Measurements from ENCODE around the gene PALLD.

Gene PALLD

DNA sequence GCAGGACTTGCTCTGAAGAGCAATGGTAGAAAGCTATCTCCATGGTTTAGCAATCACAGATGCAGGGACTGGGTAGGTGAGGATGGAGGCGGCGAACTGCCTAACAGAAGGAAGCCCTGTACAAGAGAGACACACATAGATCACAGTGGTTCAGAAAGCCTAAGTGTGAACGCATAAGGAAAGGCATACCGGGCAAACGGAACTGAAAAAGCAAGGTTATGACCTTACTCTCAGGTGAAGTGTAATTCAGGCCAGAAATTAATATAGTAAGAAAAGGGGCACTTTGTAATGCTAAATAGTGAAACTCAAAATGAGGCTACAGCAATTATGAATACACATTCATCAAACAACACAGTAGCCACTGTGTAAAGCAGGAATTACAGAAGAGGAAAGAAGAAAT lies 126.6 kb downstream of the PALLD start:
- no peak for DNase-seq (ENCODE audit: low spot score)

DNA sequence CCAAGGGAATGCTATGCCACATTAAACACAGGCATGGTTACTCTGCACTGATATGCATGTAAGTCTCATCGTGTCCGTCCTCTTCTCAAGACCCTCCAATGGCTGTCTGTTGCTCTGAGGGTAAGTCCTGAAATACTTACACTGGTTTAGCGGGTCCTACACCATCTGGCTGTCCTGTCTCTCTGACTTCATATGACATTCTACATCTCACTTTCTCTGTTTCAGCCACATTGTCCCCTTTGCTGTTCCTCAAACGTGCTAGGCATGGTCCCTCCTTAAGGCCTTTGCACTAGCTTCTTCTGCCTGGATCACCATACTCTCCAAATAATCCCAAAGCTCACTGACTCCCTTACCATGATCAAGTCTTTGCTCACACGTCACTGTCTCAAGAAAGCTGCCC lies 131.4 kb downstream of the PALLD start:
- no peak for DNase-seq (ENCODE audit: low spot score)

DNA sequence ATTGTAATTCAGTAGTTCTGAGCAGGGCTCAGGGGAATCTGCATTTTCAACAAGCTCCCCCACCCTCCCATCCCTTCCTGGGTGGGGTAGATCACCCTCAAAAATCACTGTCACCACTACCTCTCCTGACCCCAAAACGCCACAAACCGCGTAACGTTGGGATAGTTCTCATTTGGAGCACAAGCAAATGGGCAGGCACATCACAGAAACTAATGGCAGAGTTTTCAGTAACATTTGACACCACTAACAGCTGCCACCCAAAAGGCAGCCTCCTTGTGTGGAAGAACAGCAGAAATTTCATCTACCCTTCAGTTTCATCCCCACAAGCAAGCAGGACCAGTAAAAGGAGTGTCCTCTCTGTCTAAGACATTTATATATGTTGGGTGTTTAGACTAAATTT lies 132.7 kb downstream of the PALLD start:
- no peak for DNase-seq (ENCODE audit: low spot score)

DNA sequence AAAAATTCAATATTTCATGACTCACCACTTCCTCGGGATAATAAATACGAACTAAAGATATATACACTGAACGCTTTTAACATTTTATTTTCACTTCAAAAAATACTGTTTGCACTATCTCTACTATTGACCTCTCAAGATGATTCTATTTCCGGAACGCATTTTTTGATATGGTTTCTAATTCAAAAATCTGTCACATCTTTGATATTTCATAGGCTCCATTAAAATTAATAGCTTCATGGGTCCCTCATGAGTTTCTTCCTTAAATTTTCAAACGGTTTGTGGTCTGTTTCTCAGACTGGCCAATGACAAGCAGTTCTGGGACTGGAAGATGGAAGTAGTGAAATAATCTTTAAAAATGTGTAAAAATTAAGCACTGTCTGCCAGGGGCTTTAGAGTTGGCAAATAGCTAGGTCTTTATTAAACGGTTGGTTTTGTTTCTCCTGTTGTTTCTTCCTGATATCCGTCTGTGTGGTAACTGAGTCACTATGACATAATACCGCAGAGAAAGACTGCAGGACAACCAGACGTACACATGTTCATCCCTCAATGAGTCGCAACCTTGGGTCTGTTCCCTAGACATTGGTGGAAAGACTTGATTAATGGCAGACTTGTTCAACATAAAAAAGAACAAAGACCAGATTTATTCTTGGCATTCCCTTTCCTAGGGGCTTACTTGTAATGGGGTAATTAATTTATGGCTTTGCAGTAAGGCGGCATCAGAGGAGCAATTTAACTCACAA lies 133.8 kb downstream of the PALLD start:
- no peak for DNase-seq (ENCODE audit: low spot score)

DNA sequence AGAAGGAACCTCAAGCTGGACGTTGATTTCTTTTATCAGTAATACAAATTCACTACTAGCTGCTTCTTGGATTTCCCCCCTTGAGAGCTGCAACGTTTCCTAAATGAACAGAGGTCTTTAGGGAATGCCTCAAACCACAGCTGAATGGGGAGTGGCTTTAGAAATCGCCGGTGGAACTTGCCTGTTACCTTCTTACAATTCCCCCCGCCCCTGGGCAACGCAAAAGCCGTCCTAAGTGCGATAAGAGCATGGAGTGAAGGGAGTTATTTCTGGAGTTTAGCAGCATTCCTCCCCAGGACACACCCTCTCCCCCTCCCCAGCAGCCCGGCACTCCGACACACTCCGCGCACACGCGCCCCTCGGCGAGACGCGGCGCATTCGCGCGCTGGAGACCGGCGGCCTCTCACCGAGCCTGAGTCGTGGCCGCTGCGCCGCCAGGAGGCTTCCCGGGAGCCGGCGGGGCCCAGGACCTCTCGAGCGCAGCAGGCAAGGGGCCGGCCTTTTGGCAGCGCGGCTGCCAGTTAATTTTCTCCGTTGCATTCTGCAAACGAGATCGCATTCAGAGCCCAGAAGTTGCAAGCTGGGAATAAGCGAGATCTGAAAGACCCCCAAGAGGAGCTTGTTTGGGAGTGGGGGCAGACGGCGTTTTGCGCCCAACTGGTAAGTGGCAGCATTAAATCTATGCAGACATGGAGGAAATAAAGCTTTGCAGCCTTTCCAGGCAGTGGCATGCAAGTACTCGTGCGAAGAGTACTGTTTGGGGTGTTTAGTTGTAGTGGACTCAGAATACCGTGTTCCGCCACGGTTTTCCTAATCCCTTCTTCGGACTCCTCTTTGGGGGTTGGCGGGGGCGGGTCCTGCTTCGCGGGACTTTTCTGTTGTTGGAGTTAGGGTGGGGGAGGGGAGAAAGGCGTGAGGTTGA lies 134.7 kb downstream of the PALLD start:
- DNase-seq (ENCODE audit: low spot score), result peak; percentile 60

DNA sequence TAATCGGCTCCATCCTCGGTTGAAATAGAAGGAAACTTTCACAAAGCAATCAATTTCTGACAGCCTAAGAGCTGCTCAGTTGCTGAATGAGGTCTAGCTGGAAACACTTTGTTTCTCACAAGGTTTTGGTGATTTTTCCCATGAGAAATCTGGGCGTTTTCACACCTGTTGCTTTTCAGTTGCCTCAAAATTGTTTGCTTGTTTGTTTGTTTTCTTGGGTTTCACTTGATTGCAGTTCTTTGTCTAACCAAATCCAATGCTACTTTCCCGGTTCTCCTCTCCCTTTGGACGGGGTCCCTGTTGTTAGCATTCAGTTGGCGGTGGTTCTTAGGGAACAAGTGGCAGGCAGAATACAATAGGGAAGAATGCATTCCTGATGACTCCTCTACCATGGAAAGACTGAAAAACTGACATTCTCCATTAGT lies 135.5 kb downstream of the PALLD start:
- no peak for DNase-seq (ENCODE audit: low spot score)

DNA sequence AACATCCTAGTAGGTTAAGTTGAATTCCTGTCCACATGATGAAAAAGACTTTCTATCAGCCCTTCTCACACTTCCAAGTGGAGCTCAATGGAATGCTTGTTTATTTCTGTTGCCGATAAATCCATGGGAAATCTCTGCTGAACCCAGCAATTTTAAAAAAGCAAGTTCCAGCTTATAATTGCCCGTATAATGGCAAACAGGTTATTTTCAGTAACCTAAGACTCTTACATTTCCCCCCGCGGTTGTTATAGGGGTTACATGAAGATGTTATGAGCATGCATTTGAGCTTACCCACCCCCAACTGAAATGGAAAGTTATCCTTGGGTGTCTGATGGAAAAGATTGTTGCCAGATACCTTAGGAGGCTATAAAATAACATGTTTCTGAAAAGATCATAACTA lies 136.2 kb downstream of the PALLD start:
- DNase-seq (ENCODE audit: low spot score), result no peak

DNA sequence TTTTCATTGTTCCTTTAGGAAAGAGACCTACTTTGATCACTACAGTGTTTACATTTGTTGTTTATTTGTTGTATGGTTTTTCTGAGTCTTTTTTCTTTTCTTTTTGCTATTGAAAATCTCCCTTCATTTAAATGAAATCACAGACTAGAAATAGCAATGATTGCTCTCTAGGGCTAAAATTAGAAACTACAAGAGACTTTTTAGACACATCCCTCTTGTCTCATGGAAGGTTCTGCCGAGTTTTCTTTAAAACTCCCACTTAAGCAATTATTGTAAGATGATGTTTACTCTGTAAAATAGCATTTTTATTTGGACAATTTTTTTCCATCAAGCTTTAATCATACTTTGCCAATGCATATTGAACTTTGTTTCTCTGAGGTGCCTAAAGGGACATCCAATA lies 136.6 kb downstream of the PALLD start:
- DNase-seq (ENCODE audit: low spot score), result no peak

DNA sequence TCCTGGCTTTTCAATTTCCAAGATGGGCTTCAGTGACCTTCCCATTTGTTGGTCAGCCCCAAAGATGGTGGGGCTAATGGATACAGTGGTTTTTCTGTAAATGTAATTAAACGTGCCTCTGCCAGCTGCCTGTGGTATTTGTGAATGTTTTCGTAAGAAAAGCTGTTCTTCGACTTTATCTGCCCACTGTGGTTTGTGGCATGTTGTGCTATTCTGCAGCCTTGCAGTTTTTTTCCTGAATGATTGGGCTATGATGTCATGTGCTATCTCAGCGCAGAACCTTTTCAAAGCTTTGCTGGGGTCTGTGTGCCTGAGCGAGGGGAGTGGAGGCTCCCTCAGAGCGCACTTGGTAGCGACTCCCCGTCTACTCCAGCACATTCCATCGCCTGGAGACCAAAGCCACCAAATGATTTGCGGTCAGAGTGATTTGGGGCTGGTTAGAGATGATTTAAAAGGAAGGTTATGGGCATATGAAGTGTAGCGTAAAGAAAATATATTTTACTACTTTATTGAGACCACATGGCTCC lies 137.5 kb downstream of the PALLD start:
- no peak for DNase-seq (ENCODE audit: low spot score)

DNA sequence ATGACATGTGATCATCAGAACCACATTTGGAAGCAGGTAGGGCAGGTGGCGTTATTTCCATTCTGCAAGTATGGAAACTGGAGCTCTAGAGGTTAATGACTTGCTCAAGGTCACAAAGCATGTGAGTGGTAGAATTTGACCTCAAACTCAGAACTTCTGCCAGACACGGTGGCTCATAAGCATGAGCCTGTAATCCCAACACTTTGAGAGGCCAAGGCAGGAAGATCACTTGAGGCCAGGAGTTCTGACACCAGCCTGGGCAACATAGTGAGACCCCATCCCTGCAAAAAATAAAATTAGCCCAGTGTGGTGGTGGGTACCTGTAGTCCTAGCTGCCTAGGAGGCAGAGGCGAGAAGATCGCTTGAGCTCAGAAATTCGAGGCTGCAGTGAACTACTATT lies 139.2 kb downstream of the PALLD start:
- no peak for DNase-seq (ENCODE audit: low spot score)

DNA sequence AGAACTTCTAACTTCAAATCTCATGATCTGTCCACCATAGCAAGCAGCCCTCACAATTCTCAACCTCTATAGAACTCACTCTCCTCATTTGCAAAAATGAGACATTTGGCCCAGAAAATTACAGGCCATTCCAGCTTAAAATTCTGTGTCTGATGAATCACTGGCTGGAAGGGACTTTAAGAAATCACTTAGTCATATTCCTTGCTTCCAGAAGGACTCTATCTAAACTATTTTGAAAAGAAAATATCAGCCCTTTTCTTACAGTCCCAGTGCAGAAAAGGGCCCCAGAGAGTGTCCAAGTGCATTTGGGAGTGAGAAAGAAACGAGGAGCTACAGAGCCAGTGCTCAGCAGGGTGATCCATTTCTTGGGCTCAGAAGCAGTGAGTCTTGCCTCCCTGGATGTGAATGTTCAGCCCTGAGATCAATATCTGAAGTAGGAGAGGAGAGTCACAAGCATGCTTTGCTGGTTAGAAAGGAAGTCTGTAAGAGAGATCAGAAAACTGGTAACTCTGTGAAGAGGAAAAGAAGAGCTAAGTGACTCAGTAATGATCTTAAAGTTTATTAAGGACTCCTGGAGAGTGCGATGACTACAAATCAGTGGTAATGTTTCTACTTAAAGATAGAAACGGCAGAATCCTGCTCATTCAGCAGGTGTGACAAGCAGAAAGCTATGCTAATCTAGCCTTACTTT lies 139.8 kb downstream of the PALLD start:
- no peak for DNase-seq (ENCODE audit: low spot score)

DNA sequence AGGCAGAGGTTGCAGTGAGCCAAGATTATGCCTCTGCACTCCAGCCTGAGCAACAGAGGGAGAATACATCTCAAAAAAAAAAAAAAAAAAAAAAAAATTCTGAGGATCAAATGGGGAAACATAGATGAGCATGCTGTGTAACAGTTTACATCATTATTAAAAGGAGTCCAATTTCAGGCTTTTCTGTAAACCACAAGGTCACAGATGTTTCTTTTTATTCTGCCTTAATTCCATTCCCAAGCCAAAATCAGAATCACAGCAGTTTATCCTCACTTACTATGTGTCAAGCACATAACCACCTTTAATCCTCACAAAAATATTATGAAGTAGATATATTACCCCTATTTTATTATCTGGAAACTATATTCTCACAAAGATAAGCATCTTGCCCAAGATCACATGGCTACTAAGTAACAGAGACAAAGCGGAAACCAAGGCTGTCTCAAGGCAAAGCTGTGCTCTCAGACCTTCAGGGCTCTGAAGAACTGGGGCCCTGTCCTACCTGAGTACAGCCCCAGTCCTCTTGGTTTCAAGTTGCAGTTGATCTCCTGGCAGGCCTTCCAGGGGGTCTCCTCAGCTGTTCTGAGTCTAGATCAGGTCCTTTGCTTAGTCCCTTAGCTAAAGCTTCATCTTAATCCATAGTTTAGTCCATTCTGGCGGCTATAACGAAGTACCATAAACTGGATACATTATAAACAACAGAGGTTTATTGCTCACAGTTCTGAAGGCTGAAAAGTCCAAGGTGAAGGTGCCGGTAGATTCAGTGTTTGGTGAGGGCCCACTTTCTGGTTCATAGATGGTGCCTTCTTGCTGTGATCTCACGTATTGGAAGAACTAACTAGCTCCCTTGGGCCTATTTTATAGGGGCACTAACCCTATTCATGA lies 141.3 kb downstream of the PALLD start:
- no peak for DNase-seq (ENCODE audit: low spot score)

DNA sequence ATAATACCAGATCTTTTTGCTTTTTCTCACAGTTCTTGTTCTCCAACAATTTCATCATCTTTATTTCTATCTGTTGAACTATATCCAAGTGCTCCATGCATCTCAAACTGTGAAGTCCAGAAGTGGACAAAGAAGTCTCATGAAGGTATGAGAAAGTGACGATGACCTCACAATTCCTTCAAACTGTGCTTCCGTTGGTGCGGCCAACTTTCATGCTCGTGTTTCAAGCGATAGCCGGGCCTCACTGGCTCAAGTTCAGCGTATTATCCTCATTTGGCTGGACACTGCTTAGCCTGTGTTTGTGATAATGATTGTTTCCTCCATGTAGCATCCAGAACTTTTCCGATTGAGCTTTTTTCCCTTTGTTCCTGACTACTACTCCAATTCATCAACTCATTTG lies 143.1 kb downstream of the PALLD start:
- no peak for DNase-seq (ENCODE audit: low spot score)

DNA sequence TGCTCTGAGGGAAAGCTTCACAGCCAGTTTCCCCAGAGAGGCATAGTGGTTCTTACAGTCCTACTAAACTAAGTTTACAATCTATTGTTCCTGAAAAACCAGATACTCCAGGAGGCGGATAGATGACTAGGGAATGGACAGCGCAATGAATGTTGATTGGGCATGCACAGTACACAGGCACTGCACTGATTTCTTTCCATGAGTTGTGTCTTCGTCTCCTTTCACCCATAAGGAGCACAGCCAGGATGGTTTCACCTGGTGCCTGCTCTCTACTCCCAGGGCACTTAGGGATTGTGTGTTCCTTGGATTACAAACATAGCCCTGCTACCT lies 144.9 kb downstream of the PALLD start:
- DNase-seq (ENCODE audit: low spot score), result no peak

DNA sequence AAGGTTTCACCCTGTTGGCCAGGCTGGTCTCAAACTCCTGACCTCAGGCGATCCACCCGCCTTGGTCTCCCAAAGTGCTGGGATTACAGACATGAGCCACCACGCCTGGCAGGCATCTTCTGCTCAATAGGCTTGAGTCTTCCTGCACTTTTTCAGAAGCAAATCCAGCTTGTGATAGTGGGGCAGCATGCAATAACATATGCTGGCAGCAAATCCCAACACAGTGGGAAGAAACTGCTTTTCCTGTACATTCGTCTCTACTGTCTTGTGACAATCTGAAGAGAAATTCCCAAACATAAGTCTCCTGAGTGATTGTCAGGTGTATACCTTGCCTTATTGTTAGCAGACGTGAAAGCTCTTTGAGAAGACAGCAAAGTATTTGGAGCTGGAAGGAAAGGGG lies 145.7 kb downstream of the PALLD start:
- no peak for DNase-seq (ENCODE audit: low spot score)

DNA sequence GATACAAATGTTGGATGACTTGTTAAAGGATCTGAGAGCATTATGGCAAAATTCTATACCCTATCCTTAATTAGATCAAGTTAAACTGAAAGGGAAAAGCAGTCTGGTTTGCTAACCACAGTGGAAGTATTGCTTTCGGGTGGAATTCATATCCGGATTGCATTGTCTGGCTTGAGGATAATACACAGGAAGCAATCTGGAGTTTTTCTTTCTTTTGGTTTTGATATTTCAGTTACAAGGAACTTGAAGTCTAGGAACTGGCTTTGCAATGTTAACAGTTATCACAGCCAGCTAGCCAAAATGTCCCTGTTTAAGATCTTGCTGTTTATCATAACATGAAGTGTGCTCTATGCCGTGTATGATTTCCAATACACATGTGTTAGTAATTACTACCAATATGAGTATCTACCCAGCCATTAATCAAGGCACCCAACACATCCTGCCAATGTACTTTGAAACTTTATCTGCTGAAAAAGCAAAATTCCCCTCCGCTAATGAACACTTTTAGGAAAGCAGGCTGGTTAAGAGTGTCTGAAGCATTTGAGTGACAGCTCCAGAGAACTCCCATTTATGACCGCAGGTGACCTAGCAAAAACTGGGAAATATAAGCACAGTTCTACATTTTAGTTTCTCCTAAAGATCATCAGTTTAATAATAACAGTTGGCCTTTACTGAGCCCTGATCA lies 146.4 kb downstream of the PALLD start:
- DNase-seq (ENCODE audit: low spot score), result no peak

DNA sequence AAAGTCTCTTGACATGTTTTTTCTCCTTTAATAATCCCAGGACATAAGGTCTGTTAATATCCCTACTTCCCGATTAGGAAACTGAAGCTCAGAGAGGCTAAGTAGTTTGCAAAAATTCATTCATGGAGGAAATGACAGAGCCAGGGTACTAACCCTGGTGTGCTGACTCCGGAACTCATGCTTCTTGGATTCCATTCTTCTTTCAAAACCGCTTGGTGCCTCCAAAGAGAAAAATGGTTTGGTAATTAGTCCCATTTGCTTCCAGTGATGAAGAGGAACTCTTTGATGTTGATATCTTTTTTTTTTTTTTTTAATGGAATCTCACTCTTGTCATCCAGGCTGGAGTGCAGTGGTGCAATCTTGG lies 146.9 kb downstream of the PALLD start:
- DNase-seq (ENCODE audit: low spot score), result no peak

DNA sequence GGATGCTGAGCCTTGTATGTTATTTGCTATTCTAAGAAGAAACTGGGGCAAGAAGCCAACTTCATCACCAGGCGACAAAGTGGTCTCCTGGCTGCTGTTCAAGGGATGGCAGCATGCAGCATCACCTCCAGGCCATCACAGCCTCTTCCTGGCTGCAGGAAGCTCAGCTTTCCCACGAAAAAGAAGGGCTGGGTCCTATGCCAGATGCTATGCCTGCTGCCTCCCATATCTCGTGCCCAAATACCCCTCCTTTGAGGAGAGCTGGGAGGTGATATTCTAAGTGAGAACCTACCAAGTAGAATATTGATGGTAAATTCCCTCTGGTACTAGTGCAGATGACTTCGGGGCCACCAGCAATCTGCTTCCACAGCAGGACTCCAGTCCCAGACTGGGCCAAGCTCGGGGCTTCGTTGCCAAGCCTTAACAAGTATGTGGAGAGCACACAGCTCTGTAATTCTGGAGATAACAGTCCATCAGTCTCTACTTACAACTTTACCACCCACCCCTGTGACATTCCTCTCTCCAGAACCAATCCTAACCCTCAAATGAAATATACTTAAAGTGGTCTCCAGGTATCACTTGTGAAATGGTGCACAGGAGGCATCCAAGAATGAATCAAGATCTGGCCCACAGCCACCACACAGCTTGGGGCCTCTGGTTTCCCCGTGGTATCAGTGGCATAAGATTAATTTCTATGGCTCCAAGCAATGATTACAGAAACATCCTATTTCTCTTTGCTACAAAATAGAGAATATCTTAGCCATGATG lies 149.3 kb downstream of the PALLD start:
- no peak for DNase-seq (ENCODE audit: low spot score)

DNA sequence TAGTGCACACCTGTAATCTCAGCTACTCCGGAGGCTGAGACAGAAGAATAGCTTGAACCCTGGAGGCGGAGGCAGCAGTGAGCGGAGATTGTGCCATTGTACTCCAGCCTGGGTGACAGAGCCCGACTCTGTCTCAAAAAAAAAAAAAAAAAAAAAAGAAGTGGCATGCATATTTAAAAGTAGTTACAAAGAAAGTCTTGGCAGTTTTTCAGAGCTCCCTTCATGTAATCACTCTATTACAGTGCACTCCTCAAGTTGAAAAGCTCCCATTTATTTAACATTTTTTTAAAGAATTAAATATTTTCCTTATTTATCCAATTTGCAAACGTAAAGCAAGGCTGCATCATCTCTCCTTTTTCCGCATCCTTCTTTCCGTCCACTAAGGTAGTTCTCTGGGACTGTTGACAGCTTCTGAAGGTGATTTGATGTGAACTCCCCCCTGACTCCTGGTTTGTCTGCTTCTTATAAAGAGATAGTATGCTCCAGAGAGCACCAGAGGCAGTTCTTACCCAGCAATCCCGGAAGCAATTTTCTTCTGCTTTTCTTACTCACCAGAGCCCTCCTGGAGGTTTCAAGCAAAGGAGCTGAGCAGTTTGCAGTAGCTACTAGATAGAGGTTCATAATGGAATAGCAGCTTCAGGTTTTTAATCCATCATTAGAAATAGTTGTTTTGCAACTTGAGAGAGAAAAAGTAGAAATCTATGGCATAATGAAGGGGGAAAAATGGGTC lies 151.0 kb downstream of the PALLD start:
- DNase-seq (ENCODE audit: low spot score), result no peak

DNA sequence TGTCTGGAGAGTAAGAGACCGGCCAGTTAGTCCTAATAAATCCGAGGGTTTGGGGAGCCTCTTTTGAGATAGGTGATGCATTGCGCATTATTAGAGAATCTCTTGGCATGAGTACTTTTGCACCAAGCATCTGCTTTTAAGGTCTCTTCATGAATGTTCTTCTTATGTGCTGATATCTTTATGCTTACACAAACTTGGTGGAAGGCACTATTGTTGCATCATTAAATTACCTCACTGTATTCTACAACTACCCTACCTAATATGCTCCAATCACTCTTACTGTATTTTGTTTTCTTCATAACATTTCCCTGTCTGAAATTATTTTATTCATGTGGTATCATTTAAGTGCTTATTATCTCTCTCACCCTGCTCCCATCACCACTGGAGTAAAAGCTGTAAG lies 151.6 kb downstream of the PALLD start:
- no peak for DNase-seq (ENCODE audit: low spot score)
